ENCODE results near the gene RAB4A.

RAB4A gene

DNA sequence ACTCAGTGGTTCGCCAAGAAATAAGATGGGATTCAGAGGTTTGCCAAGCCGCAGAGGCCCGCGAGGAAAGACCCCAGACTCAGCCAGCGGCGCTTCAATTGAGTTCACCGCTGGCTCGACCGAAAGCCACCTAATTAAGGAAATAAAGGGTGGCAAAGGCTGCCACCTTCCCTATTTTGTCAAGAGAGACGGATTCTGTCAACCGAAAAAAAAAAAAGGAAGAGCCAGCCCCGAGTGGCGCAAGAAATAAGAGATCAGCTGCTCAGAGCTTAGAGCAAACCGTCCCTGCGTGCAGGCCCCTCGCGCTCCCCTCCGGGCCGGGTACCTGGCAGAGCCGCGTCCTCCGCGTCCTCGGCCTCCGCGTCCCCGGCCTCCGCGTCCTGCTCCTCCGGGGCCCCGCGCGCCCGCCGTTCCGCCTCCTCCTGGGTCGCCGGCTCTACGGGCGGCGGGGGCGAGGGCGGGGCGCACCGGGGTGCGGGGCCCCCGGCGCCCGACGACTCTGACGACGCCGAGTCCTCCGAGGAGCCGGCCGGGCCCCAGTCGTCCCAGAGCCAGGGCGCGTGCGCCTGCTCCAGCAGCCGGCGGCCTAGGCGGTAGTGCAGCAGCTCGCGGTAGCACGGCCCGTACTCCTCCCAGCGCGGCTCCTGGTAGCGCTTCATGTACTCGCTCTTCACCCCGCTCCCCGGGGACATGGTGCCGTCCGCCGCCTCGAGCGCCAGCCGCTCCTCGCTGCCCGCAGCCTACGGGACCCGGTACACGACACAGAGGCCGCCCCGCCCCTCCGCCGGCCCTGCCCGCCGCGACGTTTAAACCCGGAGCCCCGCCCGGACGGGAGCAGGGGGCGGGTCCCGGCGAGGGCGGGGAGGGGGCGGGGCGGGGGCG is 71.1 kb downstream of the RAB4A start:
- peak; percentile 73 for DNase-seq

DNA sequence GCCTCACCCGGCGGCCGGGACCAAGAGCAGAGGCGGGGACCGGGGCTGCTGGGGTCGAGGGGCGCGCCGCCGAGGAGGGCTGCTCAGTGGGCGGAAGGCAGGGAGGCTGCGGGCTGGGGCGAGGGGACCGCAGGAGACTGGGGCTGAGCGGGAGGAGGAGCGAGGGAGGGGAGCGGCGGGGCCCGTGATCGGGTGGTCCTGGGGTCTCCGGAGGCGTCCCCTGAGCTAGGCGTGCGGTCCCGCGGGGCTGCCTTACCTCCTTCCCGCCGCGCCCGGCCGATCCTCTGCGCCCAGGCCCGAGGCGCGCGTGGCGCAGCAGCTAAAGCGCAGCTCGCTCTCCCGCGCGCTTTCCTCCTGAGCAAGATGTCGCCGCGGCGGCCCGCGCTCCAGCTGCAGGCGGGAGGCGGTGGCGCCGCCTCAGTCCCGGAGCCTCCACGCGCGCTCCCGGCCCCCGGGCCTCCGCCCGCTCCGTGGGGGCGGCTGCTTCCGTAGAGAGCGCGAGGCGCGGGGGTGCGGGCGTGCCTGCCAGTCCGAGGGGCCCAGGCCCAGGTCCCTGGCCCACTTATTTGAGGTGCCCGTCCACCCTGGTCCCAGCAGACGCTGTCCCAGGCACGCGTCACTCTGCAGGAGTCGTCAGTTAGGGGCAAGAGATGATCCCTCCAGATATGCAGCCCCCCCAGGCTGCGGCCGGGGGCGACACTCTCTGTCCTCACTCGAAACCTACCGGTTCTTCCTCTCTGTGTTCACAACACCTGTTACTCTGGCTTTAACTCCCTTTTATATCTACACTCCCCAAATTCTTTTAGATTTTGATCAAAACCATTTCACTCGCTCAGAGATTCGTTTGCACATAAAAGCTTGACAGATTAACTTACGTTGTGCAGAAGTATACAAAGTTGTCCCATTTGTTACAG is 72.0 kb downstream of the RAB4A start, which contains the start of gene CCSAP:
CCSAP (minus strand) TSS at position 392 of the 914 bp plus-strand sequence. CDS start 582 bp downstream, outside the sequence.
- DNase-seq = peak; percentile 32

DNA sequence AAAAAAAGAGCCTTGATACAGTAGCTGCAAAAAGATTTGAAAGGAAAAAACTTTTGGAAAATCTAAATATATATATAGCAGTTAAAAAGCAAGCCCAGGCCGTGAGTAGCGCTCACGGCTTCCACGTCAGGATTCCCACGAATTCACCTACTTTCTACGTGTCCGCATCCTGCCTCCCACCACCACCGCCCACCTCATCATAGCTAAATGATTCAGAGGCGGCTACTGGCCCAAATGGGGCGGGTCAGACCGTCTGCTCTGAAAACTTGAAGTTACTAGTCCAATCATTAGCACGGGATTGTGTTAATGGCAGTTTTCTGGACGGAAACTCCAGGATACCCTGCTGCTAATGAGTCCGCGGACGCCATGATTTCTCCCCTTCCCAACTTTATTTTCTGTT is 73.2 kb downstream of the RAB4A start:
- DNase-seq = no peak

DNA sequence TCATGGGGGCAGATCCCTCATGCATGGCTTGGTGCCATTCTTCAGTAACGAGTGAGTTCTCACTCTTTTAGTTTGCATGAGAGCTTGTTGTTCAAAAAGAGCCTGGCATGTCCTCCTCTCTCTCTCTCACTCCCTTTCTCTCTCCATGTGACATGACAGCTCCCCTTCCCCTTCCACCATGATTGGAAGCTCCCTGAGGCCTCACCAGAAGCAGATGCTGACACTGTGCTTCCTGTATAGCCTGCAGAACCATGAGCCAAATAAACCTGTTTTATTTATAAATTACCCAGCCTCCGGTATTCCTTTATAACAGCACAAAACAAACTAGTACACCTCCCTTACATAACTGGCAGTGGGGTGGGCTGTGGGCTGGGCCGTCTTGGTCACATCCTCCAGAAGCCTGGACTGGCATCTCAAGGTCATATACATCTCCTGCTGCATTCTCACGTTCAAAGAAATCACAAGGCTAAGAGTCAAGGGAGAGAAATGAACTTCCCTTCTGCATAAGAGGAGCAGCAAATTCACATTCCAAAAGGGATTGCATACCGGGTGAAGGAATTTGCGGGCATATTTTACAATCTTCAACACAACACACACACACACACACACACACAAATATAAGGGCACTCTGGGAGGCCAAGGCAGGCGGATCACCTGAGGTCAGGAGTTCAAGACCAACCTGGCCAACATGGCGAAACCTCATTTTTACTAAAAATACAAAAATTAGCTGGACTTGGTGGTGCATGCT is 74.2 kb downstream of the RAB4A start:
- peak; percentile 26 for DNase-seq

DNA sequence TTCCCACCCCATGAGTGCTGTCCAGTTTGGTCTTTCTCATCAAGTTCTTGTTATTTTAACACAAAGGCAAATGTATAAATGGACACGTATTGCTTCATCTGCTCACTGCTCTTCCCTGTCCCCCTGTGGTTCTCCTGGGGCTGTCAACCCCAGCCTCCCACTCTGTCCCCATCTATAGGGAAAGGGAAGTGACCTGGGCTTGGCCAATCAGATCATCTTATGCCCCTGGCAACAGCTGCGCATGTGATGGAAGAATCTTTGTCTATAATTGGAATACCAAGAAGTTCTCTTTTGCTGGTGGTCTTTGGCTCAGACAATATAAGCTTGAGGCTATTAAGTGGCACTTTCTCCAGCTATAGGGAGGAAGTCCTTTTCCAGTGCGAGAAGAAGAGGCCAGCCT is 76.6 kb downstream of the RAB4A start:
- DNase-seq = no peak

DNA sequence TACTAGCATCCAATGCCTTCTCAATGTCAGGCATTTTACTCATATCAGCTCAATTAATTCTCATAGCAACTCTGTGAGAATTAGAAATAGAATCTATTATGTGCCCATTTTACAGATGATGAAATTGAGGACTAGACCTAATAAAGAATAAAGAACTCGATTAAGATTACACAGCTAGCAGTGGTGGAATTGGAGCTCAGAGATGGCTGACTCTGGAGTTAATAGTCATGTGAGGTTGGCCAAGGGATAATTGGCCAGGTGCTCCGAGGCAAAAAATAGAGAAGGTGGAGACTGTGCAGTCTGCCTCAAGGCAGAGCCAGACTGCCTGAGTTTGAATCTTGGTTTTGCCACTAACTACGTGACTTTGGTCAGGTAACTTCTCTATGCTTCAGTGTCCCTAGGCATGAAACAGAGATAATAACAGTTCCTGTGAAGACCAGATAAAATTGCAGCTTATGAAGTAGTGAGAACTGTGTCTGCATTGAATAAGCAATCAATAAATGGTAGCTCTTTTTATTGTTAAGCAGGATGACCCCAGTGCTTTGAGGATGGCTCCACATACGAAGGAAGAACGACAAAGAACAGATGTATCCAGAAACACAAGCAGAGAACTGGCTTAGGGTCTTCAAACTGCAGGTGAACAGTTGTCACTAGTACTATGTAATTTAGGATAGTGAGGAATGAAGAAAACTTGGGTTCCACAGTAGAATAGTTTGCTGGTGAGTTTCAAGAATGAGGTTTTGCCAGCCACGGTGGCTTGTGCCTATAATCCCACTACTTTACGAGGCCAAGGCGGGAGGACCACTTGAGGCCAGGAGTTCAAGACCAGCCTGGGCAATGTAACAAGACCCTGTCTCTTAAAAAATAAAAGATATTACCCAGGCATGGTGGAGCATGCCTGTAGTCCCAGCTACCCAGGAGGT is 78.8 kb downstream of the RAB4A start:
- DNase-seq = no peak

DNA sequence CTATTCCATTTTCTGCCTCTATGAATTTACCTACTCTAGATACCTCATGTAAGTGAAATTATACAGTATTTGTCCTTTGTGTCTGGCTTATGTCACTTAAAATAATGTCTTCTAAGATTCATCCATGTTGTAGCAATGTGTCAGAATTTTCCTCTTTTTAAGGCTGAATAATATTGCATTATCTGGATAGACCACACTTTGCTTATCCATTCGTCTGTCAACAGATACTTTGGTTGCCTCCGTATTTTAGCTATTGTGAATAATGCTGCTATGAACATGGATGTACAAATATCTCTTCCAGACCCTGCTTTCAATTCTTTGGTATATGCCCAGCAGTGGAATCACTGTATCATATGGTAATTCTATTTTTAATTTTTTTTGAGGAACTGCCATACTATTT is 82.1 kb downstream of the RAB4A start:
- DNase-seq = no peak

DNA sequence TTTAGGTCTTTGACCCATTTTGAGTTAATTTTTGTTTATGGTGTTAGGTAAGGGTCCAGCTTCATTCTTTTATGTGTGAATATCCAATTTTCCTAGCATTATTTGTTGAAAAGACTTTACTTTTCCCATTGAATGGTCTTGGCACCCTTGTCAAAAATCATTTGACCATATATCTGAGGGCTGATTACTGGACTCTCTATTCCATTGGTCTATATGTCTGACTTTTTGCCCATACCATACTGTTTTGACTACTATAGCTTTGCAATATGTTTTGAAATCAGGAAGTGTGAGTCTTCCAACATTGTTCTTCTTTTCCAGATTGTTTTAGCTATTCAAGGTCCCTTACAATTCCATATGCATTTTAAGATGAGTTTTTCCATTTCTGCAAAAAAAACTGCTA is 83.3 kb downstream of the RAB4A start:
- no peak for DNase-seq
